T-helper 2 cell treated with Interferon-gamma antibody and Interleukin-4, amounts not matched to agents 5 μg/mL and 100 μg/mL, for 36 hours (primary cell): ENCODE measurements around the gene TMED7.

Experiments used
- DNase-seq: peaks from one replicate; pipeline ENCODE4 v3.0.0; 2021; ENCODE audit warnings: low spot score
- H3K27ac Mint-ChIP-seq: one replicate; pipeline ENCODE4 v1.8.0; 2021; ENCODE audit warnings: mild to moderate bottlenecking, mixed read lengths
- H3K27me3 Mint-ChIP-seq: one replicate; pipeline ENCODE4 v1.8.0; 2021; ENCODE audit warnings: low read depth, mixed read lengths
- H3K36me3 Mint-ChIP-seq: one replicate; pipeline ENCODE4 v1.8.0; 2021; ENCODE audit warnings: low read depth, mixed read lengths
- H3K4me1 Mint-ChIP-seq: one replicate; pipeline ENCODE4 v1.8.0; 2021; ENCODE audit warnings: low read depth, mixed read lengths
- H3K4me3 Mint-ChIP-seq: one replicate; pipeline ENCODE4 v1.8.0; 2022; ENCODE audit warnings: mild to moderate bottlenecking, moderate library complexity, mixed read lengths
- H3K9me3 Mint-ChIP-seq: one replicate; pipeline ENCODE4 v1.8.0; 2021; ENCODE audit warnings: mixed read lengths

TMED7 gene

DNA sequence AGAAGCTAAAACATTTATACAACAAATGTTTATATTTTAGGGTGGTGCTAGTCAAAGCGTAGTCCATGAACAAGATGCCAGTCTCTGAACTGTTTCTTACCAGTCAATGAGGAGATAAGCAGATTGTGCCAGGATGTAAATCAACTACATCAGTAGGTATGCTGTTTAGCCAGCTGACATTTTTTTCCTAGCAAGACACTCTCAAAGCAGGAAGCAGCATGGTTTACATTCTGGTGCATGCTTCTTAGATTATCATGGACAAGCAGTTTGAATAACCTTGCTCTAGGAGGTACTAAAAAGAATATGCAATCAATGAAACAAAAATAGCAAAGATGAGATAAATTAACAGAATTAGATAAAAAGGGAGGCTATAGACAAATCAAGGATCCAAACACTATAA, 40.6 kb downstream of the TMED7 start:
- H3K27ac Mint-ChIP-seq: no peak overlapping the region
- no peak overlapping the region for H3K4me3 Mint-ChIP-seq
- H3K27me3 Mint-ChIP-seq: peaks cover 9% of the 10 kb centered on the region
- H3K9me3 Mint-ChIP-seq: no peaks in the 10 kb centered on the region
- H3K36me3 Mint-ChIP-seq: no peaks in the 10 kb centered on the region
- H3K4me1 Mint-ChIP-seq: no peaks in the 10 kb centered on the region
- DNase-seq: no peak

DNA sequence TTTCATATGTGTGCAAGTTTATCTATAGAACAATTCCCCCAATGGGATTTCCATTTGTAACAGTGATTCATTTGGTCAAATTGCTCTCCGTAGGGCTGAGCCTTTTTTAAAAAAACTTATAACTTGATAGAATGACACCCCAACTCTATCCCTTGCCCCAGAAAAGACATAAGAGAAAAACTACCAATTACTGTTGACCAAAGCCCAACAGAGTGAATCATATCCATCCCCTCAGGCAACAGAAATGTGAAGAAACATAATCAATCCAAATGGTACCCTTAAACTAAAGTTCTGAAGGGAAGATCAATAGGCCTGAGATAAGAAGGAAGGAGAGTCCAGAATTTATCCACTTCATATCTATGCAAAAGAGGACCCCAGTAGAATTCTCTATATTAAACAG, 41.3 kb downstream of the TMED7 start:
- Mint-ChIP-seq H3K27me3 (peaks cover 9% of the 10 kb centered on the region), H3K9me3 (no peaks in the 10 kb centered on the region), H3K4me3 (no peak overlapping the region), H3K36me3 (no peaks in the 10 kb centered on the region), H3K4me1 (no peaks in the 10 kb centered on the region), H3K27ac (no peak overlapping the region)
- no peak for DNase-seq

DNA sequence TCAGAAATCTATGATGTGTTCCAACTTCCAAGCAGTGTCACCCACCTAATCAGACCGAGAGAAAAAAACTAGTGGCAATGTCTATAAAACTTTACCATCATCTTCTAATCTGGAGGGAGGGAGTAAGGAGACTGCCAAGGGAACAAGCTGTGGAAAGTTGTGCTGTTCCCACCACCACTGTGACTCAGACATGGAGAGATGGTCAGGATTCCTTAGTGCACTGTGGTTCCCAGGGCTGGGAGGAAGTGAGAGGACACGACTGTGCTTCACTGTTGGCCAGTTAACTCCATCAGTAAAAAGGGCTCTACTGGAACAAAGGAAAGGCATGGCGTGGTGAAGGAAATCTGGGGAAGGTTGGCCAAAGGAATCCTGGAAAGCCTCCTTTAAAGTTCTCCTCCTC, 42.4 kb downstream of the TMED7 start:
- no peak for DNase-seq
- no peaks in the 10 kb centered on the region for H3K36me3 Mint-ChIP-seq
- H3K9me3 Mint-ChIP-seq: no peaks in the 10 kb centered on the region
- no peak overlapping the region for H3K27ac Mint-ChIP-seq
- no peaks in the 10 kb centered on the region for H3K4me1 Mint-ChIP-seq
- H3K27me3 Mint-ChIP-seq: peaks cover 7% of the 10 kb centered on the region
- no peak overlapping the region for H3K4me3 Mint-ChIP-seq

GRCh38 chr5:115580941-115581340, 44.9 kb downstream of the TMED7 start:
- no peak overlapping the region for H3K4me3 Mint-ChIP-seq
- H3K27me3 Mint-ChIP-seq: peaks cover 9% of the 10 kb centered on the region
- no peaks in the 10 kb centered on the region for H3K36me3 Mint-ChIP-seq
- H3K4me1 Mint-ChIP-seq: no peaks in the 10 kb centered on the region
- no peaks in the 10 kb centered on the region for H3K9me3 Mint-ChIP-seq
- no peak overlapping the region for H3K27ac Mint-ChIP-seq
- no peak for DNase-seq

- H3K27me3 Mint-ChIP-seq: peaks cover 9% of the 10 kb centered on the region
- no peak overlapping the region for H3K27ac Mint-ChIP-seq
- H3K4me1 Mint-ChIP-seq: no peaks in the 10 kb centered on the region
- no peak overlapping the region for H3K4me3 Mint-ChIP-seq
- H3K36me3 Mint-ChIP-seq: no peaks in the 10 kb centered on the region
- no peak for DNase-seq
- H3K9me3 Mint-ChIP-seq: no peaks in the 10 kb centered on the region
These were observed 46.1 kb downstream of the TMED7 start for GRCh38 chr5:115579747-115580173.

- no peak for DNase-seq
- Mint-ChIP-seq H3K4me3 (no peak overlapping the region), H3K36me3 (no peaks in the 10 kb centered on the region), H3K27me3 (peaks cover 5% of the 10 kb centered on the region), H3K9me3 (no peaks in the 10 kb centered on the region), H3K4me1 (no peaks in the 10 kb centered on the region), H3K27ac (no peak overlapping the region)
These were observed 46.6 kb downstream of the TMED7 start for GRCh38 chr5:115579216-115579615.

DNA sequence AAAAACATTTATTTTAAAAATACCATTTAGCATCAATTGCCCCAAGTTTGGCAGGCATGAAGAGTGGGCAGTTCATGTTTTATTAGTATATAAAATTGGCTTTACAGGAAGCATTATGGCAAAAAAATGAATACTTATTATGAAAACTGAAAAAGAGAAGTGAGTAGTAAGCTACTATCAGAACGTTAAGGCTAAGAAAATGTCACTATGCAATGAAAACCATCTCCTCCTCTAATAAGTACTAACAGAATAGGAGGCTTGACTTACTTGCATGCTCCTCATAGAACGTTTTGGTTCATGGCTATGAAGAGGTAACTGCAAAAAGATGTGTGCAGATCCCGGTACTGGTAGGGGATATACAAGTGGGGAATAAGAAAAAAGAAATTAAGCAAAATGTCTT, 47.2 kb downstream of the TMED7 start:
- DNase-seq: no peak
- Mint-ChIP-seq H3K27me3 (peaks cover 4% of the 10 kb centered on the region), H3K9me3 (no peaks in the 10 kb centered on the region), H3K4me1 (no peaks in the 10 kb centered on the region), H3K36me3 (no peaks in the 10 kb centered on the region), H3K4me3 (no peak overlapping the region), H3K27ac (no peak overlapping the region)

DNA sequence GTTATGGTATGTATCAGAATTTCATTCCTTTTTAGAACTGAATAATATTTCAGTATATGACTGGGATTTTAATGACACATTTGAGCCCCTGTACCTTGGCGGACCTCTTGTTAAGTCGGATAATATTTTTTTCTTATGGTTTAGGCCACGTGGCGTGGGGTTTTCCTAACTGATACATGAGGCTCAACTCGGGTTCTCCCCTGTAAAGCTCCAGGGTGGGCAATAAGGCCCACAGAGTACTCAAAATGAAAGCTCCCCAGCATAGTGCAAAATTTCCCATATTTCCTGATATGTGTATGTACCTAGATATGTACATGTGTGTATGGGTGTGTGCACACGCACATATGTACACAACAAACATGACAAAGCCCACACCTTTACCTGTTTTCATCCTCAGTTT, 48.1 kb downstream of the TMED7 start:
- H3K9me3 Mint-ChIP-seq: no peaks in the 10 kb centered on the region
- H3K4me3 Mint-ChIP-seq: no peak overlapping the region
- H3K27me3 Mint-ChIP-seq: peaks cover 2% of the 10 kb centered on the region
- H3K36me3 Mint-ChIP-seq: no peaks in the 10 kb centered on the region
- no peak for DNase-seq
- H3K4me1 Mint-ChIP-seq: no peaks in the 10 kb centered on the region
- no peak overlapping the region for H3K27ac Mint-ChIP-seq

GRCh38 chr5:115577329-115577728, 48.5 kb downstream of the TMED7 start:
- no peak overlapping the region for H3K4me3 Mint-ChIP-seq
- no peak for DNase-seq
- no peaks in the 10 kb centered on the region for H3K36me3 Mint-ChIP-seq
- H3K9me3 Mint-ChIP-seq: no peaks in the 10 kb centered on the region
- H3K27me3 Mint-ChIP-seq: peaks cover 6% of the 10 kb centered on the region
- no peak overlapping the region for H3K27ac Mint-ChIP-seq
- no peaks in the 10 kb centered on the region for H3K4me1 Mint-ChIP-seq

DNA sequence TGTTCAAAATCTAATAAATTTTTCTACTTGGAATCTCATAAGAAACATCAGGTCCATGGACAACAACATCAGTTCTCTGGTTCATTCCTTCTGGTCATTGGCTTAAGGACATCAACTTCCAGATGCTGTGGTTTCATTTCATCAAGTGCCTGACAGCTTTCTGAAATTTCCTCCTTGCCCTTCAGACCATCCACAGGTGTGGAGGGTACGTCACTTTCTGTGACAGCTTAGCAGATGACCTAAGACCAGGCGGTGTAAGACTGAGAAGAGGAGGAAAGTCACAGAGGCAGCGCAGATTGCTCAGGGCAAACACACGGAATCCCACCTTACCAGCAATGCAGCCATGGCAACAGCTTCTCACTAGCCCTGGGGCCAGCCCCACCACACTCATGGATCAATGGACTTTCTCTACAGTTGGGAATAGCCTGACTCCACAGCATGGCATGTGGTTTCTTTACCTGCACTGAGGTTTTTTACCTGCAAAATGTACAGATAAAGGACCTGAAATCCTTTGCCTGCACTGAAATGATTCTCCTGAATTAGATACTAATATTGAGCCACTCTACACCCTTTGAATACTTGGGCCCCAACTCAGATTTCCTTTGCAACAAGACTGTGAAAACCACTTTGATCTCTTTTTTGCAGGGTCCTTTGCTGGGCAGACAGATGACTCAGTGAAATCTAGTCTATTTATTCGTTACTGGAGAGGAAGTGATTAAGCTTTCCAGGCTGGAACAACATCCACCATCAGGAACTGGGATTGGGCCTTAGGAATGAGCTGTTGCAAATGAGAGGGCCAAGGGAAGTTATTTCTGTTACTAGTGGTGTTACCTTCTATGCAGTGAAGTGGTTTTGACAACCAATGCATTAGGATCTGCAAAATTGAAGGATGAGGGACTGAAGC, 50.4 kb downstream of the TMED7 start:
- Mint-ChIP-seq H3K36me3 (no peaks in the 10 kb centered on the region), H3K9me3 (no peaks in the 10 kb centered on the region), H3K4me3 (no peak overlapping the region), H3K27ac (no peak overlapping the region), H3K27me3 (peaks cover 14% of the 10 kb centered on the region), H3K4me1 (no peaks in the 10 kb centered on the region)
- no peak for DNase-seq

DNA sequence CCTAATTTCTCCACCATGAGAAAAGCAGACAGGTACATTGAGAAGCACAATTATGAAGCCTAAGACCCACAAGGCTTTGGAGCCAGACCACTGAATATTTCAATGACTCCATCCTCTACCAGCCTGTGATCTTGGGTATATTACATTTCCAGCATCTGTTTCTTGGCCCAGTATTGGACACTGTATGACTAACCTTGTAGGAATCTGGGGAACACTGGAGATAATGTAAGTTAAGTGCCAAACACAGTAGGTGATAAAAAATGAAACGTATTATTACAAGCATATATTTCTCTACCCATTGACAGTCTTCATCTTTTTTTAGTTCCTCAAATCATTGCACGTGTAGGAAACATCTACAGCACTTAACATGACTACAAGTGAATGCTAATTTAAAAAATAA, 52.7 kb downstream of the TMED7 start:
- peaks cover 14% of the 10 kb centered on the region for H3K27me3 Mint-ChIP-seq
- DNase-seq: no peak
- H3K36me3 Mint-ChIP-seq: no peaks in the 10 kb centered on the region
- H3K4me1 Mint-ChIP-seq: no peaks in the 10 kb centered on the region
- no peak overlapping the region for H3K27ac Mint-ChIP-seq
- H3K4me3 Mint-ChIP-seq: no peak overlapping the region
- H3K9me3 Mint-ChIP-seq: no peaks in the 10 kb centered on the region

- no peak for DNase-seq
- Mint-ChIP-seq H3K36me3 (no peaks in the 10 kb centered on the region), H3K27ac (no peak overlapping the region), H3K27me3 (peaks cover 19% of the 10 kb centered on the region), H3K9me3 (no peaks in the 10 kb centered on the region), H3K4me1 (no peaks in the 10 kb centered on the region), H3K4me3 (no peak overlapping the region)
These were observed 54.4 kb downstream of the TMED7 start for GRCh38 chr5:115571441-115571878.

DNA sequence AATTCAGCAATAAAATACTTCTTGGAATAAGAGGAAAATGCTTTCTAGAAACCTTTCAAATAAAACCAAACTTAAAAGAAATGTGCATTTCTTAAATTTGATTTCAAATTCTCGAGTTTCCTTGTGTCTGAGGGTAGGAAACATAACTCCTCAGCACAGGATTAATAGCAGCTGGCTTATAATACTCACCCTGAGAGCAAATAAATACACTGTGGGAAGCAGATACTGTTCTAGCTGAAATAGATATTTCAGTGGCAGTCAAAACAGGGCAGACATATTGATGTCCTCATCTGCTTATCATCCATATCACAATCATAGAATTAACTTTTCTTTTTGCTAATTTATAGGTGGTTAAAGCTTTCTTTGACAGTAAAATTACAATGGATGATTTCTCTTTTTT, 57.2 kb downstream of the TMED7 start:
- no peak for DNase-seq
- Mint-ChIP-seq H3K36me3 (no peaks in the 10 kb centered on the region), H3K27me3 (peaks cover 25% of the 10 kb centered on the region), H3K9me3 (no peaks in the 10 kb centered on the region), H3K27ac (no peak overlapping the region), H3K4me3 (no peak overlapping the region), H3K4me1 (no peaks in the 10 kb centered on the region)

- H3K4me1 Mint-ChIP-seq: no peaks in the 10 kb centered on the region
- H3K36me3 Mint-ChIP-seq: no peaks in the 10 kb centered on the region
- no peak overlapping the region for H3K27ac Mint-ChIP-seq
- DNase-seq: no peak
- H3K9me3 Mint-ChIP-seq: no peaks in the 10 kb centered on the region
- H3K27me3 Mint-ChIP-seq: peaks cover 30% of the 10 kb centered on the region
- no peak overlapping the region for H3K4me3 Mint-ChIP-seq
These were observed 60.6 kb downstream of the TMED7 start for GRCh38 chr5:115565233-115565632.
